Neutrophil (primary cell): ENCODE data around the gene TNRC6C.
A peak's percentile ranks its signal among the peaks of the same experiment; 100 is the strongest.

Experiments
- H3K27ac ChIP-seq: fragments of 200-600 bp; sonication (generic); 2 replicates; pipeline ENCODE4 v1.5.1; 2016; ENCODE audit warnings: mild to moderate bottlenecking, moderate library complexity
- H3K27me3 ChIP-seq: fragments of 200-600 bp; sonication (generic); 2 replicates; pipeline ENCODE4 v1.6.0; 2016; ENCODE audit warnings: mild to moderate bottlenecking
- H3K36me3 ChIP-seq: fragments of 200-600 bp; sonication (generic); 2 replicates; pipeline ENCODE4 v1.5.1; 2017
- H3K4me1 ChIP-seq, 2 experiments: fragments of 200-600 bp in 1 of 2; sonication (generic) in 1 of 2; 1 replicate in 1 of 2; 2 replicates in 1 of 2; pipeline versions ENCODE4 v1.5.1 to v1.6.1; 2013 to 2016; ENCODE audit warnings: low read depth in 1 of 2, low read length in 1 of 2, mild to moderate bottlenecking in 1 of 2, moderate library complexity in 1 of 2; ENCODE audit not compliant: control insufficient read depth in 1 of 2, insufficient read depth in 1 of 2
- H3K4me3 ChIP-seq, 2 experiments: fragments of 200-600 bp in 1 of 2; sonication (generic) in 1 of 2; 1 replicate in 1 of 2; 2 replicates in 1 of 2; pipeline ENCODE4 v1.5.1; 2013 to 2016; ENCODE audit warnings: low read depth in 1 of 2, low read length in 1 of 2, mild to moderate bottlenecking in 1 of 2, moderate library complexity in 1 of 2
- H3K9me3 ChIP-seq: fragments of 200-600 bp; sonication (generic); 2 replicates; pipeline ENCODE4 v1.5.1; 2016
- TF ChIP-seq, protein P1 (sequence below): fragments of 200-600 bp; sonication (generic); IDR thresholded peaks from 2 replicates; pipeline ENCODE4 v1.5.1; 2016; ENCODE audit warnings: antibody characterized with exemption

TNRC6C gene

GRCh38 chr17:78104540-78104941 lies 146.0 kb downstream of the TNRC6C start:
- H3K36me3 ChIP-seq: peaks cover 84% of the 10 kb centered on the region
- TF ChIP-seq, protein P1, sequence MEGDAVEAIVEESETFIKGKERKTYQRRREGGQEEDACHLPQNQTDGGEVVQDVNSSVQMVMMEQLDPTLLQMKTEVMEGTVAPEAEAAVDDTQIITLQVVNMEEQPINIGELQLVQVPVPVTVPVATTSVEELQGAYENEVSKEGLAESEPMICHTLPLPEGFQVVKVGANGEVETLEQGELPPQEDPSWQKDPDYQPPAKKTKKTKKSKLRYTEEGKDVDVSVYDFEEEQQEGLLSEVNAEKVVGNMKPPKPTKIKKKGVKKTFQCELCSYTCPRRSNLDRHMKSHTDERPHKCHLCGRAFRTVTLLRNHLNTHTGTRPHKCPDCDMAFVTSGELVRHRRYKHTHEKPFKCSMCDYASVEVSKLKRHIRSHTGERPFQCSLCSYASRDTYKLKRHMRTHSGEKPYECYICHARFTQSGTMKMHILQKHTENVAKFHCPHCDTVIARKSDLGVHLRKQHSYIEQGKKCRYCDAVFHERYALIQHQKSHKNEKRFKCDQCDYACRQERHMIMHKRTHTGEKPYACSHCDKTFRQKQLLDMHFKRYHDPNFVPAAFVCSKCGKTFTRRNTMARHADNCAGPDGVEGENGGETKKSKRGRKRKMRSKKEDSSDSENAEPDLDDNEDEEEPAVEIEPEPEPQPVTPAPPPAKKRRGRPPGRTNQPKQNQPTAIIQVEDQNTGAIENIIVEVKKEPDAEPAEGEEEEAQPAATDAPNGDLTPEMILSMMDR: no peak
- no peak overlapping the region for H3K27ac ChIP-seq
- no peaks in the 10 kb centered on the region for H3K4me1 ChIP-seq
- no peak overlapping the region for H3K4me3 ChIP-seq
- no peaks in the 10 kb centered on the region for H3K9me3 ChIP-seq
- no peaks in the 10 kb centered on the region for H3K27me3 ChIP-seq

DNA sequence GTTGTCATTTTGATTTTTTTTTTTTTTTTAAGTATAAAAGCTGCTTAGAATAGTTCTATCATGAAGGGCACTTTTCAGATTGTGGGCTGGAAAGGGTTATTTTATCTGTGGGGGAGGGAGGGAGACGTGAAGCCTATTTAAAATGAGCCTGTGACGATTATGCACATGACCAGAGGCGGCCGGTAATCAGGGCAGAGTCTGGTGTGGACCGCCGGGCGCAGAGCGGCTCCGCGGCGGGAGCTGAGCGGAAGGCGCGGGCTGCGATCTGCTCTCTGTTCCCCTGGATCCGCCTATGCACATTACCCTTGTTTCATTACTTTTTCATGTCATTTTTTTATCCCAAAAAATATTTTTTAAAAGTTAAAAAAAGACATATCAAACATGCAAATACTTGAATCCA lies 146.6 kb downstream of the TNRC6C start:
- H3K36me3 ChIP-seq: peaks cover 84% of the 10 kb centered on the region

GRCh38 chr17:78105551-78105950 lies 147.0 kb downstream of the TNRC6C start:
- H3K27me3 ChIP-seq: no peaks in the 10 kb centered on the region
- H3K9me3 ChIP-seq: no peaks in the 10 kb centered on the region
- TF ChIP-seq, protein P1: no peak
- H3K27ac ChIP-seq: no peak overlapping the region
- no peak overlapping the region for H3K4me3 ChIP-seq
- no peaks in the 10 kb centered on the region for H3K4me1 ChIP-seq
- H3K36me3 ChIP-seq: peaks cover 85% of the 10 kb centered on the region

More for the DNA sequence above, 146.6 kb downstream of the TNRC6C start:
- no peak overlapping the region for H3K27ac ChIP-seq
- H3K4me3 ChIP-seq: no peak overlapping the region
- no peaks in the 10 kb centered on the region for H3K9me3 ChIP-seq
- no peaks in the 10 kb centered on the region for H3K27me3 ChIP-seq
- TF ChIP-seq, protein P1: no peak
- H3K4me1 ChIP-seq: no peaks in the 10 kb centered on the region

DNA sequence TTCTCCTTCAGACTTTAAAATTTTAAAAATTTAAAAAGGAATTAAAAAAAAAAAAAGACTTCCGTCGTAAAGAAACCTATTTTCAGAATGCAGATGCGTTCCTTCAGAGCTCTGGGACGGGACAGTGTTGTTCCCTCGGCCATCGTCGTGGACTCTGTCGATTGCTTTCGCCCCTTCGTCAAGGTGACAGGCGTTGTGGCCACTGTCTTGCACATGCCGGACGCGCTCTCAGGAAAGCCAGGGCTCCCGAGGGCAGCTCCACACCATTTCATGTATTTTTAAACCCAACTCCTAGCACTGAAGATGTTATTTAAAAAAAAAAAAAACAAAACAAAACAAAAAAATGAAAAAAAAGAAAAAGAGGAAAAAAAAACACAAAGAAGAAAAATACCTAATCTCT lies 147.7 kb downstream of the TNRC6C start:
- H3K27me3 ChIP-seq: no peaks in the 10 kb centered on the region
- H3K9me3 ChIP-seq: no peaks in the 10 kb centered on the region
- peaks cover 87% of the 10 kb centered on the region for H3K36me3 ChIP-seq
- H3K4me3 ChIP-seq: no peak overlapping the region
- no peaks in the 10 kb centered on the region for H3K4me1 ChIP-seq
- TF ChIP-seq, protein P1: no peak
- H3K27ac ChIP-seq: no peak overlapping the region

DNA sequence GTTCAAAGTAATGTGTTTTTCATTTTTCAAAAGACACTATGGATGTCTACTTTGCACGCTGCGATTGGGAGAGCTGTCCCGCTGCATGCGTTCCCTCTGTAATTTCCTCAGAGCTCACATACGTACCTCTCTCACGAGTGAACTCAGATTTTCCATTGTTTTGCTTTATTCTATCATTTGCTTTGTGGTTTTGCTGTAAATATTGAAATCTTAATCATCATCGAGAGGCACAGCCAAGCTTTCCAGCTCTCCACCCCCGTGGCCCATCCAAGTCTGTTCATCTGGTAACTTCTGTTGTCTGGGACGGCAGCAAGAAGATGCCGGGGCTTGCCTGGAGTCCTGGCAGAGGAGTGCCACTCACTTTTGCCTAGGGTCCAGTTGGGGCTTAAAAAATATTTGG lies 149.0 kb downstream of the TNRC6C start:
- Histone ChIP-seq H3K27ac (peak overlapping the region; percentile 8), H3K36me3 (peaks cover 88% of the 10 kb centered on the region)

More for the DNA sequence above, 149.0 kb downstream of the TNRC6C start:
- Histone ChIP-seq H3K27me3 (no peaks in the 10 kb centered on the region), H3K4me3 (no peak overlapping the region), H3K9me3 (no peaks in the 10 kb centered on the region), H3K4me1 (peaks cover 0 to 1% of the 10 kb centered on the region in 2 experiments)
- TF ChIP-seq, protein P1: no peak
